Caco-2 (cell line): Measurements from ENCODE around the gene ECE2. TPM values are rescaled to one million over a fixed set of nuclear protein-coding genes. Genes with fewer than 3 reads are reported as not detected.

ENCODE experiments used
- BruUV-seq: library from RNA; stranded (reverse); fragments of 400-500 nt; replicated peaks from 2 replicates; lab custom pipeline; 2021; lab: Mats Ljungman, UMichigan
- CTCF ChIA-PET: fragments of 300-600 bp; sonication (Branson Sonifier 250); formaldehyde crosslinking; loops from one replicate; lab custom pipeline; 2022; ENCODE audit warnings: antibody characterized with exemption; lab: Charles Lee
- POLR2A ChIA-PET: fragments of 300-600 bp; sonication (Branson Sonifier 250); formaldehyde crosslinking; loops from one replicate; lab custom pipeline; 2022; ENCODE audit warnings: antibody characterized with exemption; lab: Charles Lee
- DNase-seq, 2 experiments: peaks; one replicate each; pipeline versions ENCODE4 v3.0.0 to v3.0.0-alpha.2; 2020 to 2022
- H3K27me3 ChIP-seq: replicated peaks from 2 replicates; pipeline ENCODE4 v1.6.0; 2011; ENCODE audit warnings: low read length; ENCODE audit not compliant: control insufficient read depth, insufficient read depth
- H3K36me3 ChIP-seq: 2 replicates; pipeline ENCODE4 v1.5.1; 2011; ENCODE audit warnings: low read length; ENCODE audit not compliant: control insufficient read depth, insufficient read depth
- H3K4me1 ChIP-seq: fragments of 250-450 bp; sonication (Bioruptor Pico); 2 replicates; pipeline ENCODE4 v1.5.1; 2020; ENCODE audit warnings: mild to moderate bottlenecking
- H3K4me3 ChIP-seq: 2 replicates; pipeline ENCODE4 v1.5.1; 2011; ENCODE audit warnings: low read depth, mild to moderate bottlenecking, control low read depth, low read length
- H3K9me3 ChIP-seq: fragments of 250-450 bp; sonication (Bioruptor Pico); 2 replicates; pipeline ENCODE4 v1.5.1; 2020; ENCODE audit warnings: mild to moderate bottlenecking, moderate library complexity
- H3K27ac Mint-ChIP-seq: one replicate; pipeline ENCODE4 v1.8.0; 2022; ENCODE audit warnings: mixed read lengths; ENCODE audit not compliant: unreplicated experiment
- H3K27me3 Mint-ChIP-seq: one replicate; pipeline ENCODE4 v1.8.0; 2022; ENCODE audit warnings: mixed read lengths; ENCODE audit not compliant: insufficient read depth, unreplicated experiment
- H3K36me3 Mint-ChIP-seq: one replicate; pipeline ENCODE4 v1.8.0; 2022; ENCODE audit warnings: mild to moderate bottlenecking, mixed read lengths; ENCODE audit not compliant: insufficient read depth, unreplicated experiment
- H3K4me1 Mint-ChIP-seq: one replicate; pipeline ENCODE4 v1.8.0; 2022; ENCODE audit warnings: low read depth, mixed read lengths; ENCODE audit not compliant: unreplicated experiment
- H3K4me3 Mint-ChIP-seq: one replicate; pipeline ENCODE4 v1.8.0; 2022; ENCODE audit warnings: mild to moderate bottlenecking, moderate library complexity, mixed read lengths; ENCODE audit not compliant: unreplicated experiment
- H3K9me3 Mint-ChIP-seq: one replicate; pipeline ENCODE4 v1.8.0; 2022; ENCODE audit warnings: mixed read lengths; ENCODE audit not compliant: unreplicated experiment
- intact Hi-C: fragments of 100-400 bp; cut with micrococcal nuclease; formaldehyde crosslinking; loops from one replicate; pipeline ENCODE4 v1.10.0; 2022; ENCODE audit not compliant: unreplicated experiment
- total RNA-seq: library from RNA; stranded (reverse); gene quantifications from 2 replicates; pipeline ENCODE4 v1.2.3, GENCODE V29; 2022
- TF ChIP-seq, protein P1 (sequence below), 2 experiments: fragments of 200-600 bp in 1 of 2; IDR thresholded peaks; 1 replicate in 1 of 2; 2 replicates in 1 of 2; pipeline versions ENCODE4 v1.5.1 to v1.8.0; 2011 to 2022; ENCODE audit warnings: antibody characterized with exemption in 1 of 2, control low read depth in 1 of 2, inconsistent platforms in 1 of 2, low read depth in 1 of 2, low read length in 1 of 2, mild to moderate bottlenecking in 1 of 2, moderate library complexity in 1 of 2; ENCODE audit not compliant: insufficient read depth in 1 of 2, severe bottlenecking in 1 of 2, unreplicated experiment in 1 of 2

The ECE2 gene
- total RNA-seq, 1 experiment from 2014 or later: not detected

DNA sequence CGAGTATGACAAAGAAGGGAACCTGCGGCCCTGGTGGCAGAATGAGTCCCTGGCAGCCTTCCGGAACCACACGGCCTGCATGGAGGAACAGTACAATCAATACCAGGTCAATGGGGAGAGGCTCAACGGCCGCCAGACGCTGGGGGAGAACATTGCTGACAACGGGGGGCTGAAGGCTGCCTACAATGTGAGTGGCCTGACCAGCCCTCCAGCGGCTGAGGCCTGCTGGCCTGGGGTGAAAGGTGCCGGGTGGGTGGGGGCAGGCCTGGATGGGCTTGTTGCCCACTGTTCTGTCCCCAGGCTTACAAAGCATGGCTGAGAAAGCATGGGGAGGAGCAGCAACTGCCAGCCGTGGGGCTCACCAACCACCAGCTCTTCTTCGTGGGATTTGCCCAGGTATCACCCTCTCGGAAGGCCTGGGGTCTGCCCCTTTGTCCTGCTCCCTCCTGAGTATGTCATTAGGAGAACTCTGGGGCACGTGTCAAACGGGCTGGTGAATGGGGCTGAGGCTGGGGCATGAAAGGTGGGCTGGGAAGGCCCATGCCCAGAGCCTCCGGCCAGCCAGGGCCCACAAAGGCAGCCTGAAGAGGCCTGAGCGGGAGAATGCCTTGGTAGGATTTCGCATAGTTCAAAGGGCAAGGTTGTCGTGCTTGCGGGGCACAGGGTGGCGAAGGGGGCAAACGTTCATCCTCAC lies 15.4 kb downstream of the ECE2 start:
- H3K36me3 Mint-ChIP-seq: no peaks in the 10 kb centered on the region
- H3K27me3 ChIP-seq: no peaks in the 10 kb centered on the region
- no peaks in the 10 kb centered on the region for H3K4me1 ChIP-seq
- H3K4me1 Mint-ChIP-seq: no peaks in the 10 kb centered on the region
- H3K27me3 Mint-ChIP-seq: peaks cover 1% of the 10 kb centered on the region
- POLR2A ChIA-PET: no interaction called here
- BruUV-seq: no TSS peak
- H3K36me3 ChIP-seq: no peaks in the 10 kb centered on the region
- CTCF ChIA-PET: no interaction called here
- no peak overlapping the region for H3K27ac Mint-ChIP-seq
- TF ChIP-seq, protein P1, sequence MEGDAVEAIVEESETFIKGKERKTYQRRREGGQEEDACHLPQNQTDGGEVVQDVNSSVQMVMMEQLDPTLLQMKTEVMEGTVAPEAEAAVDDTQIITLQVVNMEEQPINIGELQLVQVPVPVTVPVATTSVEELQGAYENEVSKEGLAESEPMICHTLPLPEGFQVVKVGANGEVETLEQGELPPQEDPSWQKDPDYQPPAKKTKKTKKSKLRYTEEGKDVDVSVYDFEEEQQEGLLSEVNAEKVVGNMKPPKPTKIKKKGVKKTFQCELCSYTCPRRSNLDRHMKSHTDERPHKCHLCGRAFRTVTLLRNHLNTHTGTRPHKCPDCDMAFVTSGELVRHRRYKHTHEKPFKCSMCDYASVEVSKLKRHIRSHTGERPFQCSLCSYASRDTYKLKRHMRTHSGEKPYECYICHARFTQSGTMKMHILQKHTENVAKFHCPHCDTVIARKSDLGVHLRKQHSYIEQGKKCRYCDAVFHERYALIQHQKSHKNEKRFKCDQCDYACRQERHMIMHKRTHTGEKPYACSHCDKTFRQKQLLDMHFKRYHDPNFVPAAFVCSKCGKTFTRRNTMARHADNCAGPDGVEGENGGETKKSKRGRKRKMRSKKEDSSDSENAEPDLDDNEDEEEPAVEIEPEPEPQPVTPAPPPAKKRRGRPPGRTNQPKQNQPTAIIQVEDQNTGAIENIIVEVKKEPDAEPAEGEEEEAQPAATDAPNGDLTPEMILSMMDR (IDR thresholded peaks at IDR 0.05; ENCODE audit: insufficient read depth in 1 of 2, low read depth in 1 of 2, low read length in 1 of 2, severe bottlenecking in 1 of 2, unreplicated experiment in 1 of 2): no peak
- no peaks in the 10 kb centered on the region for H3K9me3 ChIP-seq
- H3K9me3 Mint-ChIP-seq: no peaks in the 10 kb centered on the region
- no peak overlapping the region for H3K4me3 ChIP-seq
- intact Hi-C loops: no loop called here
- no peak overlapping the region for H3K4me3 Mint-ChIP-seq
- no peak for DNase-seq

DNA sequence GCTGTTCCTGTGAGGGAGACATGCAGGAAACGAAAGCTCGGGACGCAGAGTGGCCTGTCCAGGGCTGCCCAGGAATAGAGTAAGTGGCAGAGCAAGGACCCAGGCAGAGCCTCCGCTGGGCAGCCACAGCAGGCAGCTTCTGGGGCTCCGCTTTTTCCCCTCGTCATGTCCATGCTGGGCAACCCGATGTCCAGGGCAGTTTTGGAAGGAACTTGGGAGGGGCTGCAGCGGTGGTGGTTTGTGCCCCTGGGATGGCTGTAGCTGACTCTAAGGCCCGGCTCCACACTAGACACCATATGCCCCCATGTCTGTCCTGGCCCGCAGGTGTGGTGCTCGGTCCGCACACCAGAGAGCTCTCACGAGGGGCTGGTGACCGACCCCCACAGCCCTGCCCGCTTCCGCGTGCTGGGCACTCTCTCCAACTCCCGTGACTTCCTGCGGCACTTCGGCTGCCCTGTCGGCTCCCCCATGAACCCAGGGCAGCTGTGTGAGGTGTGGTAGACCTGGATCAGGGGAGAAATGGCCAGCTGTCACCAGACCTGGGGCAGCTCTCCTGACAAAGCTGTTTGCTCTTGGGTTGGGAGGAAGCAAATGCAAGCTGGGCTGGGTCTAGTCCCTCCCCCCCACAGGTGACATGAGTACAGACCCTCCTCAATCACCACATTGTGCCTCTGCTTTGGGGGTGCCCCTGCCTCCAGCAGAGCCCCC lies 16.1 kb downstream of the ECE2 start:
- DNase-seq: no peak
- Histone ChIP-seq H3K27me3 (no peaks in the 10 kb centered on the region), H3K9me3 (no peaks in the 10 kb centered on the region), H3K4me1 (no peaks in the 10 kb centered on the region), H3K36me3 (no peaks in the 10 kb centered on the region), H3K4me3 (no peak overlapping the region)
- TF ChIP-seq, protein P1 (IDR thresholded peaks at IDR 0.05; ENCODE audit: insufficient read depth in 1 of 2, low read depth in 1 of 2, low read length in 1 of 2, severe bottlenecking in 1 of 2, unreplicated experiment in 1 of 2): no peak
- Mint-ChIP-seq H3K27ac (no peak overlapping the region), H3K27me3 (no peaks in the 10 kb centered on the region), H3K9me3 (no peaks in the 10 kb centered on the region), H3K36me3 (no peaks in the 10 kb centered on the region), H3K4me1 (no peaks in the 10 kb centered on the region), H3K4me3 (no peak overlapping the region)
- no TSS peak for BruUV-seq
- POLR2A ChIA-PET: no interaction called here
- intact Hi-C loops: no loop called here
- CTCF ChIA-PET: no interaction called here

DNA sequence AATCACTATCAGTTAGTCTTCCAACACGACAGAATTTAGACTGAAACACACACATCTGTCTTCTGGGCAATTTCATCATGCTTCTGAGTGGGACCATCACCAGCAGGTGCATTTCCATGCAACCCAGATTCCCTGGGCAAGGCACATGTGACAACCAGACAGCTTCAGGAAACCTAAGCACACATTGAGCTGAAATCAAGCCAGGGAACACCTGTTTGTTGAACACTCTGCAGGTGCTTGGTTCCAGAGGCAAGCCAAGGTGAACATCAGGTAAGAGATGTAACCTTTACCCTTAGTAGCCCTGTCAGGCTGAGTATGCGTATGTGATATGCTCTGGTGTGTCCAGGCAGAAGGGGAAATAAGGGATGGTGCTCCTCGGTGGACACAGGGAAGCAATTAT lies 19.9 kb downstream of the ECE2 start:
- no peaks in the 10 kb centered on the region for H3K9me3 ChIP-seq
- peaks cover 23% of the 10 kb centered on the region for H3K36me3 Mint-ChIP-seq
- ChIA-PET CTCF (interaction anchor here (1.1 kb wide), 1 partner anchor 50 kb away, joined by 3 read pairs; no protein-coding TSS in a partner anchor), POLR2A (no interaction called here)
- no TSS peak for BruUV-seq
- no peak overlapping the region for H3K4me3 Mint-ChIP-seq
- H3K4me1 ChIP-seq: peaks cover 6% of the 10 kb centered on the region; the same call in 1 of the 2 replicates
- H3K27ac Mint-ChIP-seq: no peak overlapping the region
- no peaks in the 10 kb centered on the region for H3K4me1 Mint-ChIP-seq
- TF ChIP-seq, protein P1 (IDR thresholded peaks at IDR 0.05; ENCODE audit: insufficient read depth in 1 of 2, low read depth in 1 of 2, low read length in 1 of 2, severe bottlenecking in 1 of 2, unreplicated experiment in 1 of 2): no peak
- no peaks in the 10 kb centered on the region for H3K36me3 ChIP-seq
- H3K27me3 Mint-ChIP-seq: no peaks in the 10 kb centered on the region
- no peak for DNase-seq
- intact Hi-C loops: no loop called here
- no peak overlapping the region for H3K4me3 ChIP-seq
- no peaks in the 10 kb centered on the region for H3K27me3 ChIP-seq
- no peaks in the 10 kb centered on the region for H3K9me3 Mint-ChIP-seq
